GM23338 (cell line): Measurements from ENCODE around the gene DHRS3. TPM values are rescaled to one million over a fixed set of nuclear protein-coding genes. Genes with fewer than 3 reads are reported as not detected.

Source experiments
- CREB1 ChIP-seq: fragments of 250-450 bp; sonication (Bioruptor Pico); IDR thresholded peaks from 2 replicates; pipeline ENCODE4 v1.5.0; 2020; ENCODE audit warnings: low read depth, mild to moderate bottlenecking, moderate library complexity
- CTCF ChIP-seq, 2 experiments: fragments of 200-600 bp in 1 of 2; sonication (generic) in 1 of 2; conservative IDR thresholded peaks; 2 replicates each; pipeline versions ENCODE4 v1.5.1 to v1.6.1; 2016 to 2017; ENCODE audit warnings: antibody characterized with exemption in 2 of 2, low read depth in 2 of 2, mild to moderate bottlenecking in 2 of 2, moderate library complexity in 1 of 2
- ETS1 ChIP-seq: IDR thresholded peaks from 2 replicates; pipeline ENCODE4 v1.6.1; 2016; ENCODE audit warnings: antibody characterized with exemption
- EZH2 ChIP-seq: fragments of 200-600 bp; sonication (generic); IDR thresholded peaks from one replicate; pipeline ENCODE4 v1.8.0; 2017; ENCODE audit warnings: antibody characterized with exemption, mild to moderate bottlenecking, low read depth; ENCODE audit not compliant: unreplicated experiment
- EZH2phosphoT487 ChIP-seq: fragments of 200-600 bp; sonication (generic); IDR thresholded peaks from one replicate; pipeline ENCODE4 v1.8.1; 2018; ENCODE audit warnings: antibody characterized with exemption; ENCODE audit not compliant: unreplicated experiment
- NANOG ChIP-seq: IDR thresholded peaks from 2 replicates; pipeline ENCODE4 v1.6.1; 2016; ENCODE audit warnings: antibody characterized with exemption, borderline replicate concordance
- REST ChIP-seq: IDR thresholded peaks from one replicate; pipeline ENCODE4 v1.6.1; 2018; ENCODE audit warnings: antibody characterized with exemption; ENCODE audit not compliant: unreplicated experiment
- ZNF114 ChIP-seq: fragments of 250-450 bp; sonication (Bioruptor Pico); IDR thresholded peaks from 2 replicates; pipeline ENCODE4 v1.5.0; 2020; ENCODE audit warnings: mild to moderate bottlenecking, moderate library complexity
- ZNF331 ChIP-seq: fragments of 250-450 bp; sonication (Bioruptor Pico); IDR thresholded peaks from 2 replicates; pipeline ENCODE4 v1.5.0; 2020; ENCODE audit warnings: low read depth, mild to moderate bottlenecking, moderate library complexity
- ZNF462 ChIP-seq: fragments of 250-450 bp; sonication (Bioruptor Pico); IDR thresholded peaks from 2 replicates; pipeline ENCODE4 v1.5.0; 2020; ENCODE audit warnings: mild to moderate bottlenecking, moderate library complexity
- polyA plus RNA-seq: library from polyadenylated mRNA; unstranded; fragments of >200 nt; fragmentation: Nextera tagmentation; extraction: Ambion mirVana; gene quantifications from 2 replicates; pipeline ENCODE4 v1.2.1, GENCODE V29; 2016
- total RNA-seq: library from RNA; depleted of rRNA; stranded (reverse); fragments of >200 nt; shearing (Covaris generic); gene quantifications from 2 replicates; pipeline ENCODE4 v1.2.3, GENCODE V29; 2014

The DHRS3 gene
- total and polyA plus RNA-seq, 2 experiments from 2014 or later = 21.0 to 26.0 TPM

- TF ChIP-seq ZNF462 (CRISPR knock-in tag) (no peak), EZH2 (no peak), ZNF331 (CRISPR knock-in tag) (no peak), CTCF (conservative IDR thresholded peaks at IDR 0.05; ENCODE audit: low read depth in 2 of 2) (no peak), ZNF114 (no peak), REST (no peak), ETS1 (no peak), CREB1 (CRISPR knock-in tag) (no peak), EZH2phosphoT487 (no peak), NANOG (no peak)
Observed at GRCh38 chr1:12542138-12542465, 75.9 kb downstream of the DHRS3 start (continued).
